GM18907 (cell line): Measurements from ENCODE around the gene APOBR.
"Not testable (repeated sequence)": the region's sequence is repeated elsewhere in the genome, so short reads cannot be mapped to it uniquely, and the experiment has no call there.

ENCODE experiments used
- ATAC-seq: cut with Tn5 transposase; IDR thresholded peaks from one replicate; pipeline ENCODE4 v1.9.1; 2021; ENCODE audit warnings: mild to moderate bottlenecking, moderate library complexity; ENCODE audit not compliant: unreplicated experiment

Gene APOBR

DNA sequence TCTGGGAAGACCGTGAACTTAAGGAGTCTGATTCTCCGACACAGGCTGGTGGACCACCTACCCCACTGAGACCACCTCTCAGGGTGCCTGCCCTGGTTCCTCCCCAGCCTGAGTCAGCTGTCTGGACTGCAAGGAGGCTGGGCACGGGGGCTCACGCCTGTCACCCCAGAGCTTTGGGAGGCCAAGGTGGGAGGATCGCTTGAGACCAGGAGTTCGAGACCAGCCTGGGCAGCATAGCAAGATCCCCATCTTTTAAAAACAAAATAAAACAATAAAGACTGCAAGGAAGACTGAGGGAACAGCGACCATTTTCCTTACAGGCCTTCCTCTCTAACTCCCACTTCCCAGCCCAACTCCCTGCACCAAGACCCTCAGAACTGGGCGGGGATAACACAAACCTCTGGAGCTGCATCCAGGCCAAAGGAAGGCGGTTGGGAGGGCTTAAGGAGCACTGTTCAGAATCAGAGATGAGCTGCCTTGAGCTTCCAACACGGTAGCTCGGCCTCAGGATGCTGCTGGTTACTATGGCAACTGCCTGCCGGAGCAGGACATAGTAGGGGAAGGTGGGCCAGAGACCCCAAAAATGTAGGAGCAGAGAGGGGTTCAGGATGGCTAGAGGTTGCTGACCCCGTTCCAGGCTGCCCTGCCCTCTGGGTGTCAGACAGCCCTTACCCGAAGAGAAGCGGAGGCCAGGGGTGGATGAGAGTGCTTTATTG lies 4.4 kb downstream of the APOBR start:
- ATAC-seq: no peak

DNA sequence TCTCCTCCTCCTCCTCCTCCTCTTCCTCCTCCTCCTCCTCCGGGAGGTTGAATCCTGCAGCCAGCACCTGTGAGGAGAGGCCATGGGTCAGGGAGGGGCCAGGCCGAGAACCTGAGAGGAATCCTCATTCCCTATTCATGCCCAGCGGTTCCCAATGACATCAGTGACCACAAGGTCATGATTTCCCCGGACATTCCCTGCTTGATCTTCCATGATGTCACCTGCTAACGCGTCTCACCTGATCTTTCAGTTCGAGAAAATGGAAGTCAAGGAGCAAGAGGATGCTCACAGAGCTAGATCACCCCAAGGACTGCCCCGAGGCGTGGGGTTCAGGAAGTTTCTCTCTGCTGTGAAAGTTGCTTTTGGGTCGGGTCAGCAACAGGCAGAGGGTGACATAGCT lies 5.4 kb downstream of the APOBR start:
- ATAC-seq: no peak

DNA sequence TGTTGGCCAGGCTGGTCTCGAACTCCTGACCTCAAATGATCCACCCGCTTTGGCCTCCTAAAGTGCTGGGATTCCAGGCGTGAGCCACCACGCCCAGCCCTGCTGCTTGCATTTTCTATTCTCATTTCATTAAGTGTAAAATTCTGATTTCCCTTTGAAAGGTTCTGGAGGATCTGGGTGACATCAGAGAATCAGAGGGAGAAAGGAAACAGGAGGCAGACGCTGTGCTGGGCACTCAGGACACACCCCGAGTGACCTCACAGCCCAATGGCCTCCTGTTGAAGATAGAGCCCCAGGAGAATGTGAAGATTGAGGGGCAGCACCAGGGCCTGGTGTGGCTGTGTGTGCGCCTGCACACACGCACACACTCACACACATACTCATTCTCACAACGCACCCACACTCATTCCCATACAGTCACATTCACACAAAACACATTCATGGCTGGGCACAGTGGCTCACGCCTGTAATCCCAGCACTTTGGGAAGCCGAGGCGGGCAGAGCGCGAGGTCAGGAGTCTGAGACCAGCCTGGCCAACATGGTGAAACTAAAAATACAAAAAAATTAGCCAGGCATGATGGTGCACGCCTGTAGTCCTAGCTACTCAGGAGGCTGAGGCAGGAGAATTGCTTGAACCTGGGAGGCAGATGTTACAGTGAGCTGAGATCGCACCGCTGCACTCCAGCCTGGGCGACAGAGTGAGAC lies 6.2 kb downstream of the APOBR start:
- ATAC-seq: not testable (repeated sequence)

DNA sequence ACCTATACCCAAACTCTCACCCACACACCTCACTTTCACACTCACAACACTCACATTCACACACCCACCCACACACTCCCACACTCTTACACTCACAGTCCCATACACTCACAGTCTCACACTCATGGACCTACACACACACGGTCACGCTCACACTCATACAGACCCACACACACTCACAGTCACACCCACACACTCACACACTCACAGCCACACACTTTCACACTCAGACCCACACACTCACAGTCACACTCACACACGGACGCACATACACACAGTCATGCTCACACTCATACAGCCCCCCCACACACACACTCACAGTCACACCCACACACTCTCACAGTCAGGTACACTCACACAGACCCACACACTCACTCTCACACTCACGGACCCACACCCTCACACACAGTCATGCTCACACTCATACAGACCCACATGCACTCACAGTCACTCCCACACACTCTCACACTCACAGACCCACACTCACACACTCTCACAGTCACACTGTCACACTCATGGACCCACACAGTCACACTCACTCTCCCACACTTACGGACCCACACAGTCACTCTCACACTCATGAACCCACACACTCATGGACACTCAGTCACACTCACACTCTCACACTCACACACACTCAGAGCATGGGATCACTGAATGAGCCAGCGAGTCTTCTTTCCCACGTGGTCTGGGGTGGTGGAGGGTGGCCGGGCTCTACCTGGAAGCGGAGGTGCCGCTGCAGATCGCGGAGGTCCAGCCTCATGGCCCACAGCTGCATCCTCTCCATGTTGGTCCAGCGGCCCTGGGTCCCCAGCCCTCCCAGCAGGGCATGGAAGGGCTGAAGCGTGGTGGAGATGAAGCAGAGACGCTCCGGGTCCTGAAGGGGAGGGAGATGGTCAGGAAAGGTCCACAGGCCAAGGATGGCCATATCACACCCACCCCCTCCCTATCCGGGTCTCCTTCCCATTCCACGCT lies 7.1 kb downstream of the APOBR start:
- ATAC-seq: no peak

DNA sequence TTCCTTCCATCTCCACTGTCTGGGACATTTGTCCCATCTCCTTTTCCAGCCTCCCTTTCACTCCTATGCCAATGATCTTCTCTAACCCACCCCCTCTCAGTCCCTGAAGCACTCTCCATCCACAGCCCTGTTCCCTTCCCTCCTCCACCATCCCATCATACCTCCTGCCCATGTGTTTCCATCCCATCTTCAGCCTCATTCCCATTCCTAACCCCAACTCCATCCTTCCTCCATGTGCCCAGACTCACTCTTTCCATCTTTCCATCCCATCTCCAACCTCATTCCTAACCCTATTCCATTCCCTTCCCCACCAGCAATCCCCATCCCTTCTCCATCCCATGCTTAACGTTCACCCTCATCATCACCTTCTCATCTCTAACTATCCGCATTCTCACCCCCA lies 7.8 kb downstream of the APOBR start:
- ATAC-seq: no peak

DNA sequence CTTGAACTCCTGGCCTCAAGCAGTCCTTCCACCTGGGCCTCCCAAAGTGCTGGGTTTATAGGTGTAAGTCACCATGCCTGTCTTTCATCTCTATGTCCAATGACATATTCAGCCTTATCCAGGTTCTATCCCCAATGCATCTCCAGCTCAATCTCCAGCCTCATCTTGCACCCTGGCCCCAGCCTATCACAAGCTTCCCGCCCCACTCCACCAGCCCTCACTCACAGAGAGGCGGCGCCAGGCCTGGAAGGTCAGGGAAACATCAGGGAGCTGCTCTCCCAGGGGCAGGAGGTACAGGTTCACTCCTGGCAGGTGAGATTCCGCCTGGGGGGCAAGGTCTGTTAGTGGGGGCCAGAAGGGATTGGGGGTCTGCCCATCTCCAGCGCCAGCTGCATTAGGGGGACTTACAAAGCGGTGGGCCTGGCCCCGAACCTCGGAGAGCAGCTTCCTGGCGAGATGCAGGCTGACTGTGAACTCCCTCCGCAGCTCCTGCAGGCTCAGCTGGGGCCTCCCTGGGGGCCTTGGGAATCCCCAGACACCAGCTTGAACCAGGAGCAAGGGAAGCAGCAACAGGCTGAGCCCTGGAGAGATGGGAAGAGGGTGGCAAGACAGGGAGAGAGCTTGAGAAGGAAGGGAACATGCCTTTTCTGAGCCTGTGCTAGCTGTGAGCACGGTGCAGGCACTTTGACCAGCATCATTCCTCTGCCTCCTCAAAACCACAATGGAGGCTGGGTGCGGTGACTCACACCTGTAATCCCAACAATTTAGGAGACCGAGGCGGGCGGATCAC lies 9.2 kb downstream of the APOBR start:
- no peak for ATAC-seq

DNA sequence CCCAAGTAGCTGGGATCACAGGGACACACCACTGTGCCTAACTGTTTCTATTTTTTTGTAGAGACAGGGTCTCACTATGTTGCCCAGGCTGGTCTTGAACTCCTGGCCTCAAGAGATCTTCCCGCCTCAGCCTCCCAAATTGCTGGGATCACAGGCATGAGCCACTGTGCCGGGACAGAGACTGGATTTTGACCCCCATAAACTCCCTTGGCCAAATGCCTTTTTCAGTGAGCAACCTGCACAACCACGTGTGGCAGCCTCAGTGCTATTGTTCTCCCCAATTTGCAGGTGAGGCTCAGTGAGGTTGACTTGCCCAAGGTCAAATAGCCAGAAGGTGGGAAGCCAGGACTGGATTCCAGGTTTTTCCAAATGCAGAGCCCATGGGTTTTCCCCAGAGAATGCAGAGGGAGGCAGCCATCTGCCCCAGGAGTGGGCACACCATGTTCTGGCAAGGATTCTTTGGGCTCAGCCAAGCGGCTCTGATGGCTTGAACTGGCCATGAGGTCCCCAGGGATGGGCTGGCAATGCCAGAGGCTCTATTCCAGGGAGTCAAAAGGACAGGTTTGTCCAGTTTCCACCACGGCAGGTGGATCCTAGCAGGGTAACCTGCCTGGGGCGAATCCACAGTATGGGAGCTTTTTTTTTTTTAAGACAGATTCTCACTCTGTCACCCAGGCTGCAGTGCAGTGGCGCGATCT lies 10.4 kb downstream of the APOBR start:
- ATAC-seq: no peak

DNA sequence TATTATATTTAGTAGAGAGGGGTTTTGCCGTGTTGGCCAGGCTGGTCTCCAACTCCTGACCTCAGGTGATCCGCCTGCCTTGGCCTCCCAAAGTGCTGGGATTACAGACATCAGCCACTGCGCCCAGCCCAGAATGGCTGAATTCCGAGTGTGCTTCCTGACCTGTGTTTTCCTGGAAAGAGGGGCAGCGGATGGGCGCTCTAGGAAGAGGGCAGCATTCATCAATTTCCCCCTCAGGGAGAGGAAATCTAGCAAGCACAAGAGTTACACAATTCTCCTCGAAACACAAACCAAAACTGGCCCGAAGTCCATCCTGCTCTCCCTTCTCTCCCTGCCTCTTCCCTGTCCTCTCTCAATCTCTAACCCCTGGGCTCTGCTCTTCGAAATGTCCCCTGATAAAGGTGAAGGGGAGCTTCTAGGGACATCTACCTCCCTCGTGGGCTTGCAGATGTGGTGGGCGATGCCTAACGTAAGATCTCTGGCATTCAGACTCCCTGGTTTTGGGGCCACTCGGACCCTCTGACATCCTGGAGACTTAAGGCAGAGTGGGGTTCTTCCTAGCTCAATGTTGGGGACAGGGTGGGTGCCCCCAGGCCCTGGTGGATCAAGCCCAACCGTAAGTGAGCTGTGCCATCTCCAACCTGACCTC lies 11.2 kb downstream of the APOBR start:
- no peak for ATAC-seq

DNA sequence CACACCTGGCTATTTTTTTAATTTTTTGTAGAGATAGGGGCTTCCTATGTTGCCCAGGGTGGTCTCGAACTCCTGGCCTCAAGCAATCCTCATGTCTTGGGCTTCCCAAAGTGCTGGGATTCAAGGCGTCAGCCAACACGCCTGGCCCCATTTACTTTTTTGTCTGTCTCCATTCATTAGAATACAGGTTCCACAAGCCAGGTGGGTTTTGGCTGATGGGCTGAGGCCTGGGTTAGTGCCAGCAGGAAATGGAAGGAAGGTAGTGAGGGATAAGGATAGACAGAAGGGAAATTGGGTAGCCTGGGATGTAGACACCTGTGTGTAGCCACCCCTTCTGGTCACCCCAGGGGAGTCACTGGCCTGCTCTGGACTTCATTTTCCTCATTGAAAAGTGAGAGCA lies 16.6 kb downstream of the APOBR start:
- no peak for ATAC-seq

DNA sequence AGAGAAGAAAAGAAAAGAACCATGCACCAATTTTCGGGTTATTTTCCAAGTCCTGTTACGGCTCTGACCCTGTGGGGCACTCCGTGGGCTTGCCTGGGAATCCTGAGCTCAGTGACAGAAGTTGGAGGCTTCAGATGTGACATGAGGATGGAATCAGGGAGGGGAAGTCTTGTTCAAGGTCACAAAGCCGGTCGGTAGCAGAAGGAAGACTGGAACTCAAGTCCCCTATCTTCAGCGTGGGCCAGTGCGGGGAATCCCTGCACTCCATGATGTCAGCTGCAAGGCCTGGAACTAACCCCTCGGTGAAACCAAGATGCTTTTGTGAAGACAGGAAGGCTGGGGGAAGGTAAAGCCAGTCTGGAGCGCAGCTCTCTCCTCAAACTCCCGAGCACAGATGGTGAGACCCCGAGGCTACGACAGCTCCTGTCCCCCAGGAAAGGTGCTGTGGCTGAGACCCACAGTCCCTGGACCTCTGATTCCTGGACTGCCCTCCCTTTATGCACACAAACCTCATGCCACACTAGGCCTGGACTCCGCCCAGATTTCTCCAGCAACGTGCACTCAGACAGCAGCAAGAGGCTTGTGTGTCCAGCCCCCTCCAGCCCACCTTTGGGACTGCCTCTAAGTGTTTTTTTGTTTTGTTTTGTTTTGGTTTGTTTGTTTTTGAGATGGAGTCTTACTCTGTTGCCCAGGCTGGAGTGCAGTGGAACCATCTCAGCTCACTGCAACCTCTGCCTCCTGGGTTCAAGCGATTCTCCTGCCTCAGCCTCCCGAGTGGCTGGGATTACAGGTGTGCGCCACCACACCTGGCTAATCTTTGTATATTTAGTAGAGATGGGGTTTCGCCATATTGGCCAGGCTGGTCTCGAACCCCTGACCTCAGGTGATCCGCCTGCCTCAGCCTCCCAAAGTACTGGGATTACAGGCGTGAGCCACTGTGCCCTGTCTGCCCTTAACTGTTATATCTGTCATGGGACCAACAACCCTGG lies 17.7 kb downstream of the APOBR start:
- ATAC-seq: no peak

DNA sequence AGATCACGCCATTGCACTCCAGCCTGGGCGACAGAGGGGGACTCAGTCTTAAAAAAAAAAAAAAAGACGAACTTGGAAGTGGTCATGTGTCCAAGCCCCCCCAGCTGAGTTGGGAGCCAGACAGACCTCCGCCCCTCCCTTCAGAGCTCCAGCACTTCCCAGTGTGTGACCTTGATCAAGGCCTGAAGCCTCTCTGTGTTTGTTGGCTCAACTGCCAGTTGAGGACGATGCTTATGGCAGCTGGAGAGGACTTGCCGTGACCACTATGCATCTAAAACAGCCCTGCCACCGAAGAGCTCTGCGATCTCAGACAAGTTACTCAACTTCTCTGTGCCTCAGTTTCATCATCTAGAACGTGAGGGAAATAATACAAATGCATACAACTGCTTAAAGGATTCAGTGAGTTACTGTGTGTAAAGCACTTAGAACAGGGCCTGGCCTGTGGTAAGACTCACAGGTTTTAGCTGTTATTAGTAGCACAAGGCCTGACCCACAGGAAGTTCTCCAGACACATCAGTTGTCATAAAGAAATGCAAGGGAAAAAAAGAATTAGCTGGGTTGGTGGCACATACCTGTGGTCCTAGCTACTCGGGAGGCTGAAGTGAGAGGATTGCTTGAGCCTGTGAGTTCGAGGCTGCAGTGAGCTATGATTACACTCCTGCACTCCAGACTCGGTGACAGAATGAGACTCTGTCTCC lies 19.2 kb downstream of the APOBR start:
- ATAC-seq: no peak

DNA sequence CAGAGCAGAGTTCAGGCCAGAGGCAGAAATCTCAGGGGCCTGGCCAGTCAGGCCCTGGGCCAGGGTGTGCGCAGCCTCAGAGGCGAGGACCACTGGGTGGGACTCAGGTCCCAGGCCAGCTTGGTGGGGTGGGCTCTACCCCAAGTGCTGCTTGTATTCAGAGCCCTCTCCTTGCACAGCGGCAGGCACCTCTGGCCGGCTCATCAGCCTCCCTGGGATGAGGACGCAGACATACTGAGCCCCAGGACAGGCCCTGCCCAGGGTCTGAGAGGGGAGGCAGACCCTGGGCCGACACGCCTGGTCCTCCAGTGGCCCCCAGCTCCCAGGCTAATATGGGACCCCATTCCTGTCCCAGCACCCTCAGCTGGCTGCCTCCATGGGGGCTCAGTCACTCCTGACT lies 19.8 kb downstream of the APOBR start:
- ATAC-seq: no peak

DNA sequence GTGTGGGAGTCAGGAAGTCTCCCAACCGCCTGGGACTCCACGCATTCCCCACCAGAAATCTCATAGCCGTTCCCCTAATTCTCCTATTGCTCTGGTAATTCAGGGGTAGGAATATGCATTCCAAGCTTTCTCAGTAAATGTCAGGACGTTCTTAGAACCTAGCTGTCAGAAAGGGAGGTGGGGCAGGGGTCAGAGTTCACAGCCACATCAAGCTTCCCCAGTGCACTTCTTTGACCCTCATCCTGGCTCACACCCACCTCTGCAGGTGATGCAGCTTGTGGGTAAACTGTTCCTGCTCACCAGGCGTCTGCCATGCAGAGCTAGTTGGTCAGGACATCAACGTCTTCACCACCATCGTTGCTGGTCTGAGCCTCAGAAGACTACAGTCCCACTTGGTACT lies 26.2 kb downstream of the APOBR start:
- ATAC-seq: no peak

DNA sequence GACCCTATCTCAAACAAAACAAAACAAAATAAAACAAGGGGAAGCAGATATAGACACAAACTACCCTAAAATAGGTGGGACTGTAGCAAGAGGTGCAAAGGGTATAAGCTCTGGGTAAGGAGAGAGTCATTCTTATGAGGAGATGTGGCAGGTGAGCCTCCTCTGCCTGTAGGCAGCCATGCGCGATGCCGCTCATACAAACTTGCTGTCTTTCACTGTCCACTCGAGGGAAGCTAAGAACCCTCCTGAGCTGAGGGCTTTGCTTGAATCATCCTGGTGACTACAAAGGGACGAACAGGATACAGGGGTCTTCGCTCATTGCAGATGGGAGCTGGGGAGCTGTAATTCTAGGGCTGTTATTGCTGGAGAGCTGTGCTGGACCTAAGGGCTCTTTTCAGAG lies 27.0 kb downstream of the APOBR start:
- no peak for ATAC-seq

DNA sequence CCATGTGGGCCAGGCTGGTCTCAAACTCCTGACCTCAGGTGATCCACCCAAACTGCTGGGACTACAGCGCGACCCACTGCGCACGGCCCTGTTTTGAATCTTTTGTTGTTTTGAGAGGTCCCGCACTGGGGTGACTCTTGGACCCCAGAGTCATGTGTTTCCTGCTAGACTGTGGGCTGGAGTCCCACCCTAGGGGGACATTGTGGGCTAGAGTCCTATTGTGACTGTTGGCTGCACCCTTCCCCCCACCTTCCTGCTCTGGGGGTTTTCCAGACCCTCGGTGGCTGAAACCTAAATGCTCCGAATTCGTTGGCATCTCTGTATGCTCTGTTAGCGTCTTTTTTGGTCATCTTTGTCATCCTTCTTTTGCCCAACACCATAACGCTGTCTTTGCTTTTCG lies 28.3 kb downstream of the APOBR start:
- no peak for ATAC-seq

DNA sequence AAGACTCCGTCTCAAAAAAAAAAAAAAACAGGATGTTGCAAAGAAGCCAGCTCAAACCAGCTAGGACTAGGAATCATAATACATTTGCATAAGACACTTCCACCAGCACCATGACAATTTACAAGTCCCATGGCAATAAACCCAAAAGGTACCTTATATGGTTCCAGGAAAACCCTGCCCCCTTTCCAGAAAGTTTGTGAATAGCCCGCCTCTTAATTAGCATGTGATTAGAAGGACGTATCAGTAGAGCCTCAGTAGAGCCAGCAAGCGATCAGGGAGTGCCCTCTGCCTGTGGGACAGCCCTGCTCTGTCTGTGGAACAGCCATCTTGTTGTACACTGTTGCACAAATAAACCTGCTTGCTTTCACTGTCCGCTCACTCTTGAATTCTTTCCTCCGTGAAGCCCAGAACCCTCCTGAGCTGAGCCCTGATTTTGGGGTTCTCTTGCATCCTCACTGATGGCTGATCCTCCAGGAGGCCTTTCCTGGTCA lies 30.3 kb downstream of the APOBR start:
- ATAC-seq: no peak

DNA sequence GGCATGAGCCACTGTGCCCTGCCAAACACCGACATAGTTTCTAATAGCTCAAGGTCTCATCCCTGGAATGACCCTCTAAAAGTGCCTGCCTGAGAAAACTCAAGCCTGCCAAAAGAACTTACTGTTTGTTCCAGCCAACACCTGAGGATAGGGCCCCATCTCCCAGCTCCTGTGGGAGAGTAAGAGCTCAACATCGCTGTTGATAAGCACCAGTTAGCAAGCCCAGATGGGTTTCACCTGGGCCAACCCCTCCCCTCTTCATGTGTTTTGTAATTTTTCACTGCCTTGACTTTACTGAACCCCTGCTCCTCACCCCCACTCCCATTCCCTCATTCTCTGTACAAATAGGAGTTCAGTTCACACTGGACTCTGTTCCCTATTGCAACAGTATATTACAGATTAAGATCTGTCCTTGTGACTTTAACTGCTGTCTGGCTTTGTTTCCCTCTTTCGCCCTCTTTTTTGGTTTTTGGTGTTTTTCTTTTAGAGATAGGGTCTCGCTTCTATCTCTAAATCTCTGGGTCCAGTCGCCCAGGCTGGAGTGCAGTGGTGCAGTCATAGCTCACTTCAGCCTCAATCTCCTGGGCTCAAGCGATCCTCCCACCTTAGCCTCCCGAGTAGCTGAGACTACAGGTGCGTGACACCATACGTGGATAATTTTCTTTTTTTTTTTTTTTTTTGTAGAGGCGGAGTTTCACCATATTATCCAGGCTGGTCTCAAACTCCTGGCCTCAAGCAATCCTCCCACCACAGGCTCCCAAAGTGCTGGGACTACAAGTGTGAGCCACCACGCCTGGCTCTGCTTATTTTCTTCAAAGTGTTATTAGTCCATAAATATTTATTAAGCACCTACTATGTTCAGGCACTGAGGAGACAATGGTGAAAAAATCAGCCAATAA lies 32.0 kb downstream of the APOBR start:
- no peak for ATAC-seq
